HG02588 (cell line): ENCODE measurements around the gene IDS.
"Not testable (repeated sequence)": the region's sequence is repeated elsewhere in the genome, so short reads cannot be mapped to it uniquely, and the experiment has no call there.

Experiments
- ATAC-seq: cut with Tn5 transposase; IDR thresholded peaks from one replicate; pipeline ENCODE4 v1.9.1; 2021; ENCODE audit warnings: mild to moderate bottlenecking, moderate library complexity; ENCODE audit not compliant: unreplicated experiment

The IDS gene, protein sequence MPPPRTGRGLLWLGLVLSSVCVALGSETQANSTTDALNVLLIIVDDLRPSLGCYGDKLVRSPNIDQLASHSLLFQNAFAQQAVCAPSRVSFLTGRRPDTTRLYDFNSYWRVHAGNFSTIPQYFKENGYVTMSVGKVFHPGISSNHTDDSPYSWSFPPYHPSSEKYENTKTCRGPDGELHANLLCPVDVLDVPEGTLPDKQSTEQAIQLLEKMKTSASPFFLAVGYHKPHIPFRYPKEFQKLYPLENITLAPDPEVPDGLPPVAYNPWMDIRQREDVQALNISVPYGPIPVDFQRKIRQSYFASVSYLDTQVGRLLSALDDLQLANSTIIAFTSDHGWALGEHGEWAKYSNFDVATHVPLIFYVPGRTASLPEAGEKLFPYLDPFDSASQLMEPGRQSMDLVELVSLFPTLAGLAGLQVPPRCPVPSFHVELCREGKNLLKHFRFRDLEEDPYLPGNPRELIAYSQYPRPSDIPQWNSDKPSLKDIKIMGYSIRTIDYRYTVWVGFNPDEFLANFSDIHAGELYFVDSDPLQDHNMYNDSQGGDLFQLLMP

DNA sequence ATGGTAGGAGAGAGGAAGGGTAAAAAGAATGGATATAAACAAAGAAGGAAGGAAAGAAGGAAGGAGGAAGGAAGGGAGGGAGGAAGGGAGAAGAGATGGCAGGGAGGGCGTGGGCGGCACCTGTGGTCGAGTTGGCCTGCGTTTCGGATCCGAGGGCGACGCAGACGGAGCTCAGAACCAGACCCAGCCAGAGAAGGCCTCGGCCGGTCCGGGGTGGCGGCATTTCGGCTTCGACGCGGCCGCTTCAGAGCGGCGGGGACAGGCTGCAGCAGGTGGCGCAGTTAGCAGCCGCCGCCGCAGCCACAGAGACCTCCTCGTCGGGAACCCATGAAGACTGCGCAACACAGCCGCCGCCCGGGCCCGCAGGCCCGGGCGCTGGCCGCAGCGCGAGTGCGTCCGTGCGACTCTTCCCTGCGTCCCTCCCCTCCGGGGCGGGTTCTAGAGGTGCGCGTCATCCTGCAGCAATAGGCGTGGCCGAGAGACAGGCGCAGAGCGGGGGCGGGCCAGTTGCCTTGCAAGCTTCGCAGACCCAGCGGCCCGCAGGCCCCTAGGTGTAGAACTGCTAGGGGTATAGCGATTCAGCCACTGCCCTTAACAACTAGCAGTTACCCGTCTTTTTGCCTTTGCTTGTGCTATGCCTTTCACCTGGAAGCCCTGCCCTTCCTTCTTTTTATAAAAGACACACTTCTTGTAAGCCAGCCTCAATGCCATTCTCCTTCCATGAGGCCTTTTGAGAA is at the start of gene IDS:
TSS of gene IDS (minus strand) at position 392 of the 737 bp plus-strand sequence. CDS start at position 223, 169 bp downstream.
- ATAC-seq, result peak; percentile 71

DNA sequence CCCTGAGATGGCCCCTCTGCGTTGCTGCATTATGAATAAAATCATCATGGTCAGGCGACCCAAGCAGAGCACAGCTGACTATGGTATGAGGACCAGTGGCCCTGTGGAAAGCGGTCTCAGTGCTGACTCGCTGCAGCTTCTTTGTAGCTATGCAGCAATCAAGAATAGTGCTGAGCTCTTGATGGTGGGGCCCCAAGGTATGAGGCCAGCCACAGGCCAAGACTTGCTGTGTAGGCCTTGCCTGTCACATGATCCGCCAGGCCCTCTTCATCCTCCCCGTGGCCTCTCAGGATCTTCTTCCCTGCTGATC is 46.8 kb upstream of the IDS start:
- ATAC-seq, result not testable (repeated sequence)

DNA sequence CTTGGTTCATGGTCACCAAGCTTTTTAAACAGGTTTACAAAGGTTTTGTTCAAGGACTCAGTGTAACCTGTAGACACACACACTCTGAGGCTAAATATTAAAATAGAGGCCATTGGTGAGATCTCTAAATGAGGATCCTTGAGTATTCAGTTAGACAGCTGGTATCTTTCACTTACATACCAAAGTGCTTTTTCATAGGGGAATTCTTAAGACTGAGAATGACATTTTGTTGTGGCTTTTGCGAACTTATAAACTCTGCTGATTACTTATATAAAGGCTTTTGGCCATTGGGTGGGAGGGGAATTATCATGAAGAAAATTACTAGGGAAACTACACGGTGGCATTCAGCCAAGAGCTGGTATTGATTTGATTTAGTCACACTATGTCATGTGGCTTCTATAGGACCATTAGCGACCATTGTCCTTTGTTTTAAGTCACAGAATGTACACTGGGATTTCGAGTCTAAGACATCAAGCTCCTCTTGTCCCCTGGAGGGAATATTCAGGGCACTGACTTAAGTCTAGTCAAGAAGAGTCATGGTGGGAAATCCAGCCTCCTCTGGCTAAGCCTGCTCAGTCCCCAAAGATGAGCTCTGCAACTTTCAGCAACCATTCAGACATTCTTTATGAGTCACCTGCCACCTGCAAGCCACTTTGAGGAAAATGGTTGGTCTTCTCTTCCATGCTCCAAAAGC is 46.3 kb upstream of the IDS start:
- peak; percentile 53 for ATAC-seq

DNA sequence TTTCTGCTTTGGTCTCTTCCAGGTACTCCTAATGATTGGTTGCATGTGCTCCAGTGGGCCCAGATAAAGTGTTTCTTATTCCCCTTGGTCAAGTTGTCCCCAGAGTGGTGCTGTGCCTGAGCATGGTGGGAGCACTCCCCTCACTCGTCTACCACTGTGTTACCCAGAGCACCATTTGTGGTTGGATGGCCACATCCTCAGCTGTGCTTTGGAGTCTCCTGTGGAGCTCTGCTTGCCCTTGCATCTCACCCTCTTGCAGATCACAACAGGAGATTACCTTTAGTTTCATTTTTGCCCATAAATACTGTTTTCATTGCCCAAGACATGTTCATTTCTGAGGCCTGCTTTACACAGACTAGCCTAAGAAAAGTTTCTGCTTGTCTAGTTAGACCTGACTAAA is 45.3 kb upstream of the IDS start:
- ATAC-seq, result not testable (repeated sequence)

DNA sequence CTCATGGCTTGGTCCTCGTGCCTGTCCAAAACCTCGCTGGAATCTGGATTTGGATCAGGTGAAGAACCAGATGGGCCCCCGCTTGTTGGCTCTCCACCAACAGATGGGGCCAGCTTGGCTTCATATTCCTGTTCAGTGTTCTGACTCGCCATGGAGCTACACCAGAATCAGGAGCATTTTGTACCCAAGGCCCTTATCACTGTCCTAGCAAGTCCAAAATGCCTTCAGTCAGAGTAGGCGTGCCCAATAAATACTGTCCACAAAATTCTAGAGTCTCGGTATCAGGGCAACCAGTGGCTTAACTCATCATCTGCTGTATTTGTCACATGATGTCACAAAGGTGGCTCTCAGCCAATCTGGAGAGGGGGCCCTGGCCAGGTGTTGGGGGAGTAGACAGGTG is 44.6 kb upstream of the IDS start, which contains the start of gene HSFX3:
TSS of gene HSFX3 (minus strand) at position 224 of the 400 bp plus-strand sequence. CDS start at position 152, 72 bp downstream.
- ATAC-seq, result not testable (repeated sequence)

DNA sequence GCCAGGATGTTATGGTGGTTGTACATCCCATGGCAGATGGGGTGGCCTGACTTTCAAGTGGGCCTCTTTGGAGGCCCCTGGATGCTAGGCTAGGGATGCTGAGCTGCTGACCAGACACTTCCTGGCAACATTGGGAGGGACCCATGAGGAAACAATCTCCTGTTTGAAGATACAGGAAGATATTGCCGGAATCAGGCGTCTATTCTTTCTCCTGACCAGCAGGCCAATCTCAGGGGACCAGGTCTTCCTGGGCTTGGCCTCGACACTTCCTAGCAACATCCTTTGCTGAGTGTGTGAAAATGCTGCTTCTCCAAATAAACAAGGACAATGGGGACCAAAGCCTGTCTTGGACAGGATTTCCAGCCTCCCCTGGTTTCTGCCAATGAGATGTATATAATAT is 42.7 kb upstream of the IDS start:
- ATAC-seq, result not testable (repeated sequence)

DNA sequence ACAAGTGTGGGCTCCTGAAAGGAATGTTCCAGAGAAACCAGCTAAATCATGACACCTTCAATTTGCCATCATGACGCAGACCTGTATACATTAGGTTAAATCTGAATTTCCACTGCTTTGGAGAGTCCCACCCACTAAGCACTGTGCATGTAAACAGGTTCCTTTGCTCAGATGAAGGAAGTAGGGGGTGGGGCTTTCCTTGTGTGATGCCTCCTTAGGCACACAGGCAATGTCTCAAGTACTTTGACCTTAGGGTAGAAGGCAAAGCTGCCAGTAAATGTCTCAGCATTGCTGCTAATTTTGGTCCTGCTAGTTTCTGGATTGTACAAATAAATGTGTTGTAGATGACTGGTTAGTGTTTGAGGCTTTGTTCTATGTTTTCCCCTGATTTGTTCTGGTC is 41.9 kb upstream of the IDS start:
- ATAC-seq, result not testable (repeated sequence)

DNA sequence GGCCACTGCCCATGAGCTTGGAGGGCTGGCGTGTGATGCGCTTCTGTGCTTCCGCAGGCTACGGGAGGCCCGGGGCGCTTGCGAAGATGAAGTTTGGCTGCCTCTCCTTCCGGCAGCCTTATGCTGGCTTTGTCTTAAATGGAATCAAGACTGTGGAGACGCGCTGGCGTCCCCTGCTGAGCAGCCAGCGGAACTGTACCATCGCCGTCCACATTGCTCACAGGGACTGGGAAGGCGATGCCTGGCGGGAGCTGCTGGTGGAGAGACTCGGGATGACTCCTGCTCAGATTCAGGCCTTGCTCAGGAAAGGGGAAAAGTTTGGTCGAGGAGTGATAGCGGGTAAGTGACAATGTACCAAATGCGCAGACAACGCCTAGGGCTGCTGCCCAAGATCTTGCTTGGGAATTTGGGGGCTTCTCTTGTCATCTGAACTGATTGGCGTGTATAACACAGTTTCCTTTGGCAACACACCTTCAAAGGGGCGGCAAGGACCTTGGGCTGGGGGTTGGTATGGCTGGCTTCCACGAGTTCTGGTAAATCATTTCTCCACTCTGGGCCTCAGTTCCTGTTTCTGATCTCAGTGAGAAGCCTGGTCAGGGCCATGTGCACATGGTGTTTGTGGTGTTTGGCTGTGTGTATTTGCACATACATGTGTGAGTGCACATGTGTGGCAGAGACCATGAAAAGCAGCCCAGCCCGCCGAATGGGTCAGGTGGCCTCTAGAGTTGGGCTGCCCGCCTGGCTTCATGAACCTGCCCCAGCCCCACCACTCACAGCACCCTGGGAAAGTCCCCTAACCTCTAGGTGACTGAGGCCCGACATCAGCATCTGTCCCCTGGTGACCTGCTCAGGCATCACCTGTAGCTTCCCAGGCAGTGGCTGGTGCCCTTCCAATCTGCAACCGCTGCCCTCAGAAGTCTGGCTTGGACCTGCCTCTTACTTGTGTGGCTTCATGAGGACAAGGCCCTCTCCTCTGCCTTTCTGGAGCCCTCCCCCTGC is 40.7 kb upstream of the IDS start:
- ATAC-seq, result not testable (repeated sequence)

DNA sequence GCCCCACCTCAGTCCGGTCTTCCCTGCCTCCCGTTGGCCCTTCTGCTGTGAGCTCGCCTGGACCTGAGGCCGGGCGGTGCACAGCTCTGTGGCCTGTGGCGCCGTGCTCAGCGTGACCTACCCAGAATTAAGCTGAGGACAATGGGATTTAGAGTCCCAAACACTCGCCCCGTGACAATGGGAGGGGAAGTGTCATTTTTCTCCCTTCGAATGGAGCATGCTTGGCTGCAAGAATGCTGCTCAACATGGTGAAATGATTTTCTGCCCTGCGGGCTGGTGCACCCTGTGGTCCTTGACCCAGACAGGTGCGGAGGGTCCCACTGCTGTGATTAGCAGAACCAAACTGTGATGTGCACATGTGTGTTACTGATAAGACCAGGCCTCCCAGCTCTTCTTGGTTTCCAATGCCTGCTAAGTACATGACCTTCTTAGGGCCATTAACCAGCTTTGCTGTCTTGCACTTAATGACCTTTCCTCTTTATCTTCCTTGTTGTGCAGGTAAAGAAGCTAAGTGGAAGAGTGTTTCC is 36.5 kb upstream of the IDS start:
- ATAC-seq, result no peak

DNA sequence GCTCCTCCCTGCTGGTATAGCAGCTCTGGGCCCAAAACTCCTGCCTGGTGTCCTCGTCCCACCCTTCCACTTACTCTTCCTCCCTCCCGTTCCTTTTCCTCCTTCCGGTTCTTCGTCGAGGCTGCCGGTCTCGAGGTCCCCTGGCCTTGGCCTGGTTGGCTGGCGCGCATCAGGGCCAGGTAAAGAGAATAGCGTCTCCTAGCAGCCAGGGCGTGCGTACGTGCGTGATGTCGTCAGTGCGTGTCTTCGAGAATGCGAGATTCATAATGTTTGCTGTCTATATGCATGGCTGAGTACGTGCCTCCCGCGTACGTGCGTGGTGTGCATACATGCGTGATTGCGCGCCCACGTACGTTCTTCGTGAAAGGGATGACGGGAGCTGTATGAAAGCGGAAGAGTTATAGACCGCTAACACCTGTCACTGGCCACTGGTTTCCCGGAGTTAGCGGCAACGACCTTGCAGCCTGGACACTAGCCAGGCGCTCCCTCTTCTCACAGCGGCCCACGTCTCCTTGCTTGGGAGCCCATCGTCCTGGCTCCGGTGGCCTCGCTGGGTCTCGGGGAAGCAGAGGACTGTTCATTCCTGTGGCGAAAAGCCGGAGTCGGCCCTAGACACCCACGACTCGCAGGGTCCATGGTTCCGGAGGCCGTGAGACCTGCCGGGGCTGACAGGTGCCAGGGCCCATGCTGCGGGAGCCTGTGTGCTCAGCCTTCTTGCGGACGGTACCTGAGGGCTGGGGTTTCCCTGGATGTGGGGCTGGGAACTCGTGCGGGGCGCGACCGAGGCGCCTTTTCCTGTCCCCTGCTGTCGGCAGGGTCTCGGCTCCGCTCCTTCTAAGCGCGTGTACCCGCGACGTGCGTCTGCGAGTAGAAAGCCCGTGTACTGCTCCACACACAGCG is 35.8 kb upstream of the IDS start, which contains the start of gene EOLA1:
TSS of gene EOLA1 (plus strand) at position 392 of the 900 bp plus-strand sequence. CDS start 4,619 bp downstream, outside the sequence.
- peak; percentile 82 for ATAC-seq

DNA sequence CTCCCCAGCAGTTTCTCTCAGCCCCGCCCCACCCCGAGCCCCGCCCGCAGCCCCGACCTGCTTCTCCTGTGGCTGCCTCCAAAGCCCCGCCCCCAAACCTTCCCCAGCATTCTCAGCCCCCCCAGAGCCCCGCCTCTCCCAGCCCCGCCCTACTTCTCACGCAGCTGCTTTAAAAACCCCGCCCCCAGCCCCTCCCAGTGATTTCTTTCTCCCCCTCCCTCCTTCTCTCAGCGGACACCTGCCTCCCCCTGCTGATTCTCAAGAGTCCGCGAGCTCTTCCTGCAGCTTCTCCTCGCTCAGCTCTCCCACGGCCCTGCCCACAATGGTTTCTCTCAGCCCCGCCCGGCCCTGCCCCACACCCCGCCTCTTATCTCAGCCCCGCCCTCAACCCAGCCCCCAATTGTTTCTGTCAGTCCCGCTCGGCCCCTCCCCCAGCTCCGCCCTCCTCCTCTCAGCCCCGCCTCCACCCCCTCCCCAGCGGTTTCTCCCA is 35.1 kb upstream of the IDS start:
- ATAC-seq, result peak; percentile 1

DNA sequence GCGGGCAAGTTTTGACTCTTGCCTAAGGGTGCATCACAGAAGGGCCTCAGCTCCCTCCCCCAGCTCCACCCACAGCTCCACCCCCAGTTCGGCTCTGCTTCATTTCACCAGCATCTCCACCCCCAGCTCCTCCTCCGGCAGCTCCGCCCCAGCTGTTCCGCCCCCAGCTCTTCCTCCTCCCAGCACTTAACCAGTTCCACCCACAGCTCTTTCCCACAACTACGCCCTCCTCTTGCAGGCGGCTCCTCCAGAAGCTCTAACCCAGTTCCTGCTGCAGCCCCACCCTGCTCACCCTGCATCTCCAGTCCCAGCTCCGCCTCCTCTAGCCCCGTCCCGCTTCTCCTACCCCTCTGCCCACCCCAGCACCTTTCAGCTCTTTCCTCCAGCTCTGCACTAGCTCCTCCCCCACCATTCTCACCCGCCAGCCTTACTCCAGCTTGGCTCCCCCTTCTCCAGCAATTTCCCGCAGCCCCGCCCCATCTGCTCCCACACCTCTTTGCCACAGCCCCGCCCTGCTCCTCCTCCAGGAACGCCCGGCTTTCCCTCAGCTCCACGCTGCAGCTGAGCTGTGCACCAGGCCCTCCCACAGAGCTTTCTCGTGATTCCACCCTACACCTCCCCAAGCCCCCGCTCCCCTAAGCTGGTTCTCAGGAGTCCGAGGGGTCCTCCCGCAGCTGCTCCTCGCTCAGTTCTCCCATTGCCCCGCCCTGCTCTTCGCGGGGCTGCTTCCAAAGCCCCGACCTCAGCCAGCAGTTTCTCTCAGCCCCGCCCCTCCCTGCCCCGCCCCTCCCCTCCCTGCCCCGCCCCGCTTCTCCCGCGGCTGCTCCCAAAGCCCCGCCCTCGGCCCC is 34.4 kb upstream of the IDS start:
- ATAC-seq, result peak; percentile 31

DNA sequence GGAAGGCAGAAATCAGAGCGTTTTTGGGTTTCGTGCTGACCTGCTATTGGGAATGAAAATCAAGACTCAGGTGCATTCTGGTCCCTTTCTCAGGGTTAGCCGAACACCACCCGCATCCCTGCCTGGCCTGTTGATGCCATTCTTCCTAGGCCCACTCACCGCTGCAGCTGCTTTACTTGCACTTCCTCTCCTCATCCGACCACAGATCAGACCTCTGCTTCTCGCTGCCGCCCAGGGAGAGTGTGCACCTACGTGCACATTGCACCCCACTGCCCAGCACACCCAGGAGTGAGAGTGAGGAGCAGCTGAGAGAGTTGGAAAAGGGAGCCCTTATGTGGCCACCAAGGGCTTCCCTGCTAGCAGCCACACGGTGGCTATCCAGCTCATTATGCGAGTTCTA is 32.4 kb upstream of the IDS start:
- ATAC-seq, result not testable (repeated sequence)

DNA sequence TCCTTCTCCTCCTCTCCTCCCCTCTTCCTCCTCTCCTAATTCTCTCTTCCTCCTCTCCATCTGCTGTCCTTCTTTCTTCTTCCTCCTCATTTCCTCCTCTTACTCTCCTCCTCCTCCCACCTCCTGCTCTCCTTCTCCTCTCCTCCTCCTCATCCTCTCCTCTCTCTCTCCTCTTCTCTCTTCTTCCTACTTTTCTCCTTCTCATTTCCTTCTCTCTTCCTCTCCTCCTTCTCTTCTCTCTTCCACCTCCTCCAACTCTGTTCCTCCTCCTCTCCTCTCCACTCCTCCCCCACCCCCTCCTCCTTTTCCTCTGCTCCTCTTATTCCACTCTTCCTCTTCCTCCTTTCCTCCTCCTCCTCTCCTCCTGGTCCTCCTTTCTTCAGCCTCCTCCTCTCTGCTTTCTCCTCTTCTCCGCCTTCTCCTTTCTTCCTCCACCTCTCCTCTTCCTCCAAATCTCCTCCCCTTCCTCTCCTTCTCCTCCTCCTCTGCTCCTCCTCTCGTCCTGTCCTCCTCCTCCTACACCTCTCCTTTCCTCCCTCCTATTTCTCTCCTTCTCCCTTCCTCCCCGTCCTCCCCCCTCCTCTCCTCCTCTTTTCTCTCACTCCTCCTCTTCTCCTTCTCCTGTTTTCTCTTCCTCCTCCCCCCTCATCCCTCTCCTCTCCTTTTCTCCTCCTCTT is 30.0 kb upstream of the IDS start:
- not testable (repeated sequence) for ATAC-seq

DNA sequence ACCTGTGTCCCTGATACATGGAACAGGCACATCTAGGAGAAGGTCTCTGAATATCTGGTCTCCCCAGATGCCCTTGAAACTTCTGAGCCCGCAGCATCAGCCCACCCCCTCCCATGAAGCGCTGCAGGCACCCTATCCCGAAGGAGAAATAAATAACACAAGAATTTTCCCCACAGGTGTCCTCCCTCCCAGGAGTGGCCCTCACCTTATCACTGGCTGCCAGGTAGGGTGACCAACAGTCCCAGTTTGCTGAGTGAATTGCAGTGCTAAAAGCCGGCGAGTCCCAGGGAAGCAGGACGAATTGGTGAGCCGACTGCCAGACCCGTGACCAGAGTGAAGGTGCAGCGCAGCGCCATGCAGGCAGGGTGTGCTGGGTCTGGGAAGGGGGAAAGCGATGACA is 28.9 kb upstream of the IDS start:
- ATAC-seq, result not testable (repeated sequence)

DNA sequence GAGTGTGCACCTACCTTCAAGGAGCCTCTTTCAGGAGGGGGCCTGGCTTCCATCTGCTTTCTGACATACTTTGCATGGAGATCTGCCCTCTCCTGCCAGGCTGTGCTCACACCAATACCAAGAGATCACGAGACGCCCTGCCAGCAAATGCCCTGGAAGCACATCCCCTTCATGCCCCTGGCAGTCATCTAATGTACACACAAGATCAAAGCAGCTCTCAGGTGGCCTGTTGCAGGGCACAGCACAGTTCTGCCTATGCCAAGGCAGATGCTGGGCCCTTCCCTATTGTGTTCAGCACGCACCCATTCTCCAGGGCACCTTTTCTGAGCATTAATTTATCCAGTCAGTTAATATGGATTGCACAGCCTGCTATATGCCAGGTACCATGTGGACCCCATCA is 27.8 kb upstream of the IDS start:
- not testable (repeated sequence) for ATAC-seq

DNA sequence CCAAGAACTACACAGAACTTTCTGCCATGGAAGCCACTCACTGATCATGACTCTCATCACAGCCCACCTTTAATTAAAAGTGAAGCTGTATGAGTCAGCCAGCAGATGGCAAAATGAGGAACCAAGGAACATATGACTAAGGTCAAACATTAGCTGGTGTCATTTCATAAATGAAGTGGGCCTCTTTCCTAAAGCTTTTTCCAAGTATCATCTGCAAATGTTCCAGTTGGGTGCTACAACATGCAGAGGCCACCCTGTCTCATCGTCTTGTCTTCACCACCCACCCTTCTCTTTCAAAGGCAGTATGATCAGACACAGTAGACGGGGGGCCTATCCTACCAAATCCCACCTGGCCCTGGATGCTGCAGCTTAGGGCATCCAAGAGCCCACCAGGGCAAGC is 26.5 kb upstream of the IDS start:
- peak; percentile 66 for ATAC-seq
